ENCODE data around the gene UBL4A.

DNA sequence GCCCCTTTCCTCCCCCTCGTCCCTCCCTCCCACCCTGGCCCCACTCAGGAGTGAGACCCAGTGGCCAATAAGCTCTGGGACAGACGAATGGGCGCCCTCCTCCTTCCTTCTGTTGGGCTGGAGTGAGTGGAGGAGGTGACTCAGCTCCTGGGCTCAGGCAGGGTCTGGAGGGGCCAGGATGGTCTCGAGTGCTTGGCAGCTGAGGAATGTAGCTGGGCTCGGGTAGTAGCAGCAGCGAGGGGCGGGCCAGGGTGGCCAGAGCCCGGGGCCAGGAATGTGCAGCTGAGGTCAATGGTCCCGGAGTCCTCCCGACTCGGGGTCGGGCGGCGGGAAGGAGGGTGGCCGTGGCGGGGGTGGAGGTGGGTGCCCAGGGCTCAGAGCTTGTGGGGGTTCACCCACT lies 45.2 kb upstream of the UBL4A start:
- TF ChIP-seq, protein P1, sequence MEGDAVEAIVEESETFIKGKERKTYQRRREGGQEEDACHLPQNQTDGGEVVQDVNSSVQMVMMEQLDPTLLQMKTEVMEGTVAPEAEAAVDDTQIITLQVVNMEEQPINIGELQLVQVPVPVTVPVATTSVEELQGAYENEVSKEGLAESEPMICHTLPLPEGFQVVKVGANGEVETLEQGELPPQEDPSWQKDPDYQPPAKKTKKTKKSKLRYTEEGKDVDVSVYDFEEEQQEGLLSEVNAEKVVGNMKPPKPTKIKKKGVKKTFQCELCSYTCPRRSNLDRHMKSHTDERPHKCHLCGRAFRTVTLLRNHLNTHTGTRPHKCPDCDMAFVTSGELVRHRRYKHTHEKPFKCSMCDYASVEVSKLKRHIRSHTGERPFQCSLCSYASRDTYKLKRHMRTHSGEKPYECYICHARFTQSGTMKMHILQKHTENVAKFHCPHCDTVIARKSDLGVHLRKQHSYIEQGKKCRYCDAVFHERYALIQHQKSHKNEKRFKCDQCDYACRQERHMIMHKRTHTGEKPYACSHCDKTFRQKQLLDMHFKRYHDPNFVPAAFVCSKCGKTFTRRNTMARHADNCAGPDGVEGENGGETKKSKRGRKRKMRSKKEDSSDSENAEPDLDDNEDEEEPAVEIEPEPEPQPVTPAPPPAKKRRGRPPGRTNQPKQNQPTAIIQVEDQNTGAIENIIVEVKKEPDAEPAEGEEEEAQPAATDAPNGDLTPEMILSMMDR (IDR thresholded peaks at IDR 0.05) = no peak
- TF ChIP-seq POLR2A (IDR thresholded peaks at IDR 0.05) = no peak
